ENCODE results near the gene MXRA8. TPM values are rescaled to one million over a fixed set of nuclear protein-coding genes. Genes with fewer than 3 reads are reported as not detected.

The MXRA8 gene
- total RNA-seq, 1 donor from 2014 or later, result 39.1 TPM

DNA sequence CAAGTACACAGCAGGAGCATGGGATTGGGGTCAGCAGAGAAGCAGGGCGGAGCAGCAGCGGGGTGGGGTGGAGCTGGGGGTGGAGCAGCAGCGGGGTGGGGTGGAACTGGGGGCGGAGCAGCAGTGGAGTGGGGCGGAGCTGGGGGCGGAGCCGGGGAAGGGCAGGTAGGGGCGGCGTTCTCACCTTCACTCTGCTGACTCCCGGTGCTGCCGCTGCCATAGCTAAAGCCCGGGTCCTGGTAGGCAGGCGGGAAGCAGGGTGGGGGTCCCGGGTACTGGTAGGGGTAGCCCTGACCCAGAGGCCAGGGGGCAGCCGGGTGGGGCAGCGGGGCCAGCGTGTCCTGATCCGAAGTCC is 20.6 kb downstream of the MXRA8 start:
- DNase-seq (ENCODE audit: extremely low read depth, low read depth, low spot score), result no peak

- DNase-seq (ENCODE audit: extremely low read depth, low read depth, low spot score), result no peak
Observed at GRCh38 chr1:1336931-1337792, 21.2 kb downstream of the MXRA8 start.

- no peak for DNase-seq (ENCODE audit: extremely low read depth, low read depth, low spot score)
Observed at GRCh38 chr1:1336446-1336845, 21.9 kb downstream of the MXRA8 start.

- DNase-seq (ENCODE audit: extremely low read depth, low read depth, low spot score), result no peak
Observed at GRCh38 chr1:1335792-1336248, 22.5 kb downstream of the MXRA8 start.

DNA sequence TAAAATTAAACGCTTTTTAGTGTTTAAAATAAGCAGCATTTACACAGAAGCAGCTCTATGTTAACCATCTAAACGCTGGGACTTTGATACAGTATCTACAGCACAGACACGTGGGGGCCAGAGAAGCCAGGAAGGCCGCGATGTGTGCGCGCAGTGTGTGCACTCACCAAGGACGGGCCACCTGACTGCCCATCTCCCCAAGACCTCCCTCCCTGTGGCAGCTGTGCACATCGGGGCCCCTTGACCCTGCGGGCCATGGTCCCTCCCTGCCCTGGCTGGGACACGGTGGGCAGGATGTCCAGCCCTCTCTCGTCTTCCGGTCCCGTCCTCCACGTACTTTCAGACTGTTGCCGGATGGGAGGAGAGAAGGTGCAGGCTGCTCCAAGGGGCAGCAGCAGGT is 23.1 kb downstream of the MXRA8 start:
- no peak for DNase-seq (ENCODE audit: extremely low read depth, low read depth, low spot score)

- no peak for DNase-seq (ENCODE audit: extremely low read depth, low read depth, low spot score)
Observed at GRCh38 chr1:1334835-1335234, 23.5 kb downstream of the MXRA8 start.

GRCh38 chr1:1333551-1334241 is 24.7 kb downstream of the MXRA8 start:
- DNase-seq (ENCODE audit: extremely low read depth, low read depth, low spot score), result no peak

DNA sequence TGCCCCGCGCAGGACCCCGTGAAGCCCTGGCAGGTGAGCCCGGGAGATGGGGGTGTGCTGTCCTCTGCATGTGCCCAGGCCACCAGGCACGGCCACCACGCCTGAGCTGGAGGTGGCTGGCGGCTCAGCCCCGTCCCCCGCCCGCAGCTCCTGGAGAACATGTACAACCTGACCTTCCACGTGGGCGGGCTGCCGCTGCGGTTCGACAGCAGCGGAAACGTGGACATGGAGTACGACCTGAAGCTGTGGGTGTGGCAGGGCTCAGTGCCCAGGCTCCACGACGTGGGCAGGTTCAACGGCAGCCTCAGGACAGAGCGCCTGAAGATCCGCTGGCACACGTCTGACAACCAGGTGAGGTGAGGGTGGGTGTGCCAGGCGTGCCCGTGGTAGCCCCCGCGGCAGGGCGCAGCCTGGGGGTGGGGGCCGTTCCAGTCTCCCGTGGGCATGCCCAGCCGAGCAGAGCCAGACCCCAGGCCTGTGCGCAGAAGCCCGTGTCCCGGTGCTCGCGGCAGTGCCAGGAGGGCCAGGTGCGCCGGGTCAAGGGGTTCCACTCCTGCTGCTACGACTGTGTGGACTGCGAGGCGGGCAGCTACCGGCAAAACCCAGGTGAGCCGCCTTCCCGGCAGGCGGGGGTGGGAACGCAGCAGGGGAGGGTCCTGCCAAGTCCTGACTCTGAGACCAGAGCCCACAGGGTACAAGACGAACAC is 25.4 kb downstream of the MXRA8 start:
- DNase-seq (ENCODE audit: extremely low read depth, low read depth, low spot score), result no peak

DNA sequence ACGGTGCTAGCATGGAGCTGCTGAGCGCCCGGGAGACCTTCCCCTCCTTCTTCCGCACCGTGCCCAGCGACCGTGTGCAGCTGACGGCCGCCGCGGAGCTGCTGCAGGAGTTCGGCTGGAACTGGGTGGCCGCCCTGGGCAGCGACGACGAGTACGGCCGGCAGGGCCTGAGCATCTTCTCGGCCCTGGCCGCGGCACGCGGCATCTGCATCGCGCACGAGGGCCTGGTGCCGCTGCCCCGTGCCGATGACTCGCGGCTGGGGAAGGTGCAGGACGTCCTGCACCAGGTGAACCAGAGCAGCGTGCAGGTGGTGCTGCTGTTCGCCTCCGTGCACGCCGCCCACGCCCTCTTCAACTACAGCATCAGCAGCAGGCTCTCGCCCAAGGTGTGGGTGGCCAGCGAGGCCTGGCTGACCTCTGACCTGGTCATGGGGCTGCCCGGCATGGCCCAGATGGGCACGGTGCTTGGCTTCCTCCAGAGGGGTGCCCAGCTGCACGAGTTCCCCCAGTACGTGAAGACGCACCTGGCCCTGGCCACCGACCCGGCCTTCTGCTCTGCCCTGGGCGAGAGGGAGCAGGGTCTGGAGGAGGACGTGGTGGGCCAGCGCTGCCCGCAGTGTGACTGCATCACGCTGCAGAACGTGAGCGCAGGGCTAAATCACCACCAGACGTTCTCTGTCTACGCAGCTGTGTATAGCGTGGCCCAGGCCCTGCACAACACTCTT is 26.2 kb downstream of the MXRA8 start:
- DNase-seq (ENCODE audit: extremely low read depth, low read depth, low spot score), result no peak

DNA sequence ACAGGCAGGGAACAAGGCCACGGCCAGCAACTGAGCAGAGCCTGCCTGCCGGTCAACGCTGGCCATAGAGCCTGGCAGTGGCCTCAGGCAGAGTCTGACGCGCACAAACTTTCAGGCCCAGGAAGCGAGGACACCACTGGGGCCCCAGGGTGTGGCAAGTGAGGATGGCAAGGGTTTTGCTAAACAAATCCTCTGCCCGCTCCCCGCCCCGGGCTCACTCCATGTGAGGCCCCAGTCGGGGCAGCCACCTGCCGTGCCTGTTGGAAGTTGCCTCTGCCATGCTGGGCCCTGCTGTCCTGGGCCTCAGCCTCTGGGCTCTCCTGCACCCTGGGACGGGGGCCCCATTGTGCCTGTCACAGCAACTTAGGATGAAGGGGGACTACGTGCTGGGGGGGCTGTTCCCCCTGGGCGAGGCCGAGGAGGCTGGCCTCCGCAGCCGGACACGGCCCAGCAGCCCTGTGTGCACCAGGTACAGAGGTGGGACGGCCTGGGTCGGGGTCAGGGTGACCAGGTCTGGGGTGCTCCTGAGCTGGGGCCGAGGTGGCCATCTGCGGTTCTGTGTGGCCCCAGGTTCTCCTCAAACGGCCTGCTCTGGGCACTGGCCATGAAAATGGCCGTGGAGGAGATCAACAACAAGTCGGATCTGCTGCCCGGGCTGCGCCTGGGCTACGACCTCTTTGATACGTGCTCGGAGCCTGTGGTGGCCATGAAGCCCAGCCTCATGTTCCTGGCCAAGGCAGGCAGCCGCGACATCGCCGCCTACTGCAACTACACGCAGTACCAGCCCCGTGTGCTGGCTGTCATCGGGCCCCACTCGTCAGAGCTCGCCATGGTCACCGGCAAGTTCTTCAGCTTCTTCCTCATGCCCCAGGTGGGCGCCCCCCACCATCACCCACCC is 27.0 kb downstream of the MXRA8 start, which contains the start of gene TAS1R3:
TAS1R3 (plus strand) TSS at position 213 of the 898 bp plus-strand sequence; CDS start at position 279, 66 bp downstream.
- no peak for DNase-seq (ENCODE audit: extremely low read depth, low read depth, low spot score)

- no peak for DNase-seq (ENCODE audit: extremely low read depth, low read depth, low spot score)
Observed at GRCh38 chr1:1330366-1331067, 27.8 kb downstream of the MXRA8 start.

- DNase-seq (ENCODE audit: extremely low read depth, low read depth, low spot score), result no peak
Observed at GRCh38 chr1:1329304-1330210, 28.8 kb downstream of the MXRA8 start.

- no peak for DNase-seq (ENCODE audit: extremely low read depth, low read depth, low spot score)
Observed at GRCh38 chr1:1328254-1328653, 30.1 kb downstream of the MXRA8 start.

DNA sequence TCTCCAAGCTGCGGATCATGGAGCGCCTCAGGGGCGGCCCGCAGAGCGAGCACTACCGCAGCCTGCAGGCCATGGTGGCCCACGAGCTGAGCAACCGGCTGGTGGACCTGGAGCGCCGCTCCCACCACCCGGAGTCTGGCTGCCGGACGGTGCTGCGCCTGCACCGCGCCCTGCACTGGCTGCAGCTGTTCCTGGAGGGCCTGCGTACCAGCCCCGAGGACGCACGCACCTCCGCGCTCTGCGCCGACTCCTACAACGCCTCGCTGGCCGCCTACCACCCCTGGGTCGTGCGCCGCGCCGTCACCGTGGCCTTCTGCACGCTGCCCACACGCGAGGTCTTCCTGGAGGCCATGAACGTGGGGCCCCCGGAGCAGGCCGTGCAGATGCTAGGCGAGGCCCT is 31.1 kb downstream of the MXRA8 start:
- no peak for DNase-seq (ENCODE audit: extremely low read depth, low read depth, low spot score)

- DNase-seq (ENCODE audit: extremely low read depth, low read depth, low spot score), result no peak
Observed at GRCh38 chr1:1326075-1326605, 32.2 kb downstream of the MXRA8 start.

- DNase-seq (ENCODE audit: extremely low read depth, low read depth, low spot score), result no peak
Observed at GRCh38 chr1:1325288-1326074, 32.9 kb downstream of the MXRA8 start.
